Astrocyte (in vitro differentiated cells and primary cell): Measurements from ENCODE around the gene CHST13.

Experiments
- CTCF ChIP-seq: IDR thresholded peaks from 2 replicates; pipeline ENCODE4 v1.5.1; 2011; ENCODE audit warnings: low read depth, mild to moderate bottlenecking, inconsistent platforms, low read length, moderate library complexity; ENCODE audit not compliant: insufficient read depth
- EZH2 ChIP-seq: IDR thresholded peaks from 2 replicates; pipeline ENCODE4 v1.6.1; 2012; ENCODE audit warnings: mild to moderate bottlenecking, low read length, inconsistent platforms; ENCODE audit not compliant: insufficient read depth

- TF ChIP-seq CTCF (no peak), EZH2 (no peak)
These were observed 33.8 kb downstream of the CHST13 start for GRCh38 chr3:126557761-126558160.
